Vagina (tissue), 2 donors: ENCODE measurements around the gene MYO1E.

Experiments
- CTCF ChIP-seq, 3 experiments: fragments of 450-650 bp in 2 of 3; fragments of 200-600 bp in 1 of 3; sonication (generic) in 1 of 3; IDR thresholded peaks; one replicate each; pipeline ENCODE4 v1.5.1; 2017 to 2019; ENCODE audit warnings: antibody characterized with exemption in 3 of 3, mild to moderate bottlenecking in 2 of 3, moderate library complexity in 2 of 3
- POLR2AphosphoS5 ChIP-seq, 2 donors: sonication (generic); formaldehyde crosslinking; IDR thresholded peaks; one replicate each; pipeline ENCODE4 v1.9.0; 2017; ENCODE audit warnings: antibody characterized with exemption in 2 of 2, mild to moderate bottlenecking in 2 of 2, low read depth in 1 of 2; ENCODE audit not compliant: insufficient read depth in 1 of 2

DNA sequence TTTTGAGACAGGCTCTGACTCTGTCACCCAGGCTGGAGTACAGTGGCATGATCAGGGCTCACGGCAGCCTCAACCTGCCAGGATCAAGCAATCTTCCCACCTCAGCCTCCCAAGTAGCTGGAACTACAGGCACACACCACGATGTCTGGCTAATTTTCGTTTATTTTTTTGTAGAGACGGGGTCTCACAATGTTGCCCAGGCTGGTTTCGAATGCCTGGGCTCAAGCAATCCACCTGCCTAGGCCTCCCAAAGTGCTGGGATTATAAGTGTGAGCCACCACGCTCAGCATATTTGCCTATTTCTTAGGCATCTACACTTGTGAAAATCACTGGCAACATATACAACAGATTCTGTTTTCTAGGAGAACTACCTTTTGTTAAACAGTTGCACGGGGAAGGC, 16.9 kb downstream of the MYO1E start:
- TF ChIP-seq CTCF (IDR thresholded peaks at IDR 0.05) (no peak), POLR2AphosphoS5 (IDR thresholded peaks at IDR 0.05; ENCODE audit: insufficient read depth in 1 of 2, low read depth in 1 of 2) (no peak)
